HG02885 (cell line): ENCODE measurements around the gene HMCN1.
"Not testable (repeated sequence)": the region's sequence is repeated elsewhere in the genome, so short reads cannot be mapped to it uniquely, and the experiment has no call there.

Experiments
- ATAC-seq: cut with Tn5 transposase; IDR thresholded peaks from one replicate; pipeline ENCODE4 v1.9.1; 2021; ENCODE audit warnings: mild to moderate bottlenecking; ENCODE audit not compliant: unreplicated experiment, poor library complexity

HMCN1 gene

GRCh38 chr1:185735701-185736064 lies 1.5 kb downstream of the HMCN1 start:
- no peak for ATAC-seq

- ATAC-seq: peak; percentile 68
These were observed 5.8 kb downstream of the HMCN1 start for GRCh38 chr1:185739967-185740366.

- ATAC-seq: no peak
These were observed 7.4 kb downstream of the HMCN1 start for GRCh38 chr1:185741551-185741950.

- ATAC-seq: no peak
These were observed 8.2 kb downstream of the HMCN1 start for GRCh38 chr1:185742403-185742802.

- ATAC-seq: no peak
These were observed 11.0 kb downstream of the HMCN1 start for GRCh38 chr1:185745165-185745564.

- no peak for ATAC-seq
These were observed 24.9 kb downstream of the HMCN1 start for GRCh38 chr1:185759061-185759460.

GRCh38 chr1:185761841-185762240 lies 27.6 kb downstream of the HMCN1 start:
- no peak for ATAC-seq

GRCh38 chr1:185767508-185768120 lies 33.4 kb downstream of the HMCN1 start:
- no peak for ATAC-seq

- no peak for ATAC-seq
These were observed 34.2 kb downstream of the HMCN1 start for GRCh38 chr1:185768371-185768770.

- no peak for ATAC-seq
These were observed 34.9 kb downstream of the HMCN1 start for GRCh38 chr1:185769136-185769535.

GRCh38 chr1:185774394-185774793 lies 40.2 kb downstream of the HMCN1 start:
- ATAC-seq: no peak

- no peak for ATAC-seq
These were observed 41.3 kb downstream of the HMCN1 start for GRCh38 chr1:185775501-185775900.

- ATAC-seq: no peak
These were observed 42.3 kb downstream of the HMCN1 start for GRCh38 chr1:185776522-185776921.

- not testable (repeated sequence) for ATAC-seq
These were observed 49.7 kb downstream of the HMCN1 start for GRCh38 chr1:185783860-185784259.

- no peak for ATAC-seq
These were observed 51.4 kb downstream of the HMCN1 start for GRCh38 chr1:185785586-185785985.

- ATAC-seq: no peak
These were observed 52.3 kb downstream of the HMCN1 start for GRCh38 chr1:185786524-185786923.

GRCh38 chr1:185787238-185787637 lies 53.0 kb downstream of the HMCN1 start:
- ATAC-seq: no peak

- ATAC-seq: no peak
These were observed 54.2 kb downstream of the HMCN1 start for GRCh38 chr1:185788386-185788785.

- ATAC-seq: no peak
These were observed 55.5 kb downstream of the HMCN1 start for GRCh38 chr1:185789501-185790193.

- ATAC-seq: no peak
These were observed 56.1 kb downstream of the HMCN1 start for GRCh38 chr1:185790194-185790735.

GRCh38 chr1:185792040-185792439 lies 57.8 kb downstream of the HMCN1 start:
- no peak for ATAC-seq

- ATAC-seq: not testable (repeated sequence)
These were observed 60.3 kb downstream of the HMCN1 start for GRCh38 chr1:185794495-185794894.
